GM12892 (cell line): ENCODE results near the gene TCTA.

Experiments used
- POLR2A ChIP-seq: IDR thresholded peaks from 2 replicates; pipeline ENCODE4 v1.6.1; 2011; ENCODE audit warnings: low read depth, low read length, control low read depth
- POLR2AphosphoS5 ChIP-seq: IDR thresholded peaks from 2 replicates; pipeline ENCODE4 v1.6.1; 2011; ENCODE audit warnings: low read depth, low read length, control low read depth
- TAF1 ChIP-seq: IDR thresholded peaks from 2 replicates; pipeline ENCODE4 v1.6.1; 2011; ENCODE audit warnings: low read depth, mild to moderate bottlenecking, control low read depth, low read length, borderline replicate concordance

- TF ChIP-seq POLR2AphosphoS5 (no peak), POLR2A (no peak), TAF1 (no peak)
These were observed 28.8 kb upstream of the TCTA start for GRCh38 chr3:49383387-49383786.
